Thoracic aorta (tissue), 2 donors: Measurements from ENCODE around the gene ANKS6. TPM values are rescaled to one million over a fixed set of nuclear protein-coding genes. Genes with fewer than 3 reads are reported as not detected.

Experiments
- ATAC-seq: fragments of 150-250 bp; one replicate; pipeline ENCODE4 v1.8.0; 2017; ENCODE audit warnings: low read depth; ENCODE audit not compliant: insufficient number of reproducible peaks, low FRiP score
- DNase-seq: peaks from one replicate; pipeline ENCODE4 v3.0.0-alpha.2; 2020; ENCODE audit warnings: low spot score
- H3K27ac ChIP-seq, 2 donors: fragments of 200-600 bp; sonication (generic); 1 replicate in 1 of 2; 2 replicates in 1 of 2; pipeline ENCODE4 v1.5.1; 2016; ENCODE audit warnings: mild to moderate bottlenecking in 2 of 2, moderate library complexity in 2 of 2
- H3K27me3 ChIP-seq: fragments of 200-600 bp; sonication (generic); replicated peaks from 2 replicates; pipeline ENCODE4 v1.6.0; 2016; ENCODE audit warnings: mild to moderate bottlenecking; ENCODE audit not compliant: insufficient read depth
- H3K36me3 ChIP-seq: fragments of 200-600 bp; sonication (generic); one replicate; pipeline ENCODE4 v1.5.1; 2016
- H3K4me1 ChIP-seq, 2 donors: fragments of 200-600 bp; sonication (generic); 1 replicate in 1 of 2; 2 replicates in 1 of 2; pipeline versions ENCODE4 v1.5.1 to v1.6.0; 2016; ENCODE audit warnings: low read depth in 2 of 2, mild to moderate bottlenecking in 1 of 2; ENCODE audit not compliant: control insufficient read depth in 1 of 2
- H3K4me3 ChIP-seq: fragments of 200-600 bp; sonication (generic); 2 replicates; pipeline ENCODE4 v1.5.1; 2016; ENCODE audit warnings: mild to moderate bottlenecking
- H3K9me3 ChIP-seq: fragments of 200-600 bp; sonication (generic); 2 replicates; pipeline ENCODE4 v1.5.1; 2016
- total RNA-seq, 2 donors: library from RNA; depleted of rRNA; stranded (reverse); fragments of >200 nt; gene quantifications; one replicate each; pipeline versions ENCODE4 v1.1.0 to v1.2.3, GENCODE V29; 2016
- TF ChIP-seq, protein P1 (sequence below): fragments of 200-600 bp; sonication (generic); IDR thresholded peaks from one replicate; pipeline ENCODE4 v1.5.1; 2019; ENCODE audit warnings: antibody characterized with exemption

The ANKS6 gene
- total RNA-seq, 2 donors from 2014 or later, result 35.1 to 45.8 TPM

DNA sequence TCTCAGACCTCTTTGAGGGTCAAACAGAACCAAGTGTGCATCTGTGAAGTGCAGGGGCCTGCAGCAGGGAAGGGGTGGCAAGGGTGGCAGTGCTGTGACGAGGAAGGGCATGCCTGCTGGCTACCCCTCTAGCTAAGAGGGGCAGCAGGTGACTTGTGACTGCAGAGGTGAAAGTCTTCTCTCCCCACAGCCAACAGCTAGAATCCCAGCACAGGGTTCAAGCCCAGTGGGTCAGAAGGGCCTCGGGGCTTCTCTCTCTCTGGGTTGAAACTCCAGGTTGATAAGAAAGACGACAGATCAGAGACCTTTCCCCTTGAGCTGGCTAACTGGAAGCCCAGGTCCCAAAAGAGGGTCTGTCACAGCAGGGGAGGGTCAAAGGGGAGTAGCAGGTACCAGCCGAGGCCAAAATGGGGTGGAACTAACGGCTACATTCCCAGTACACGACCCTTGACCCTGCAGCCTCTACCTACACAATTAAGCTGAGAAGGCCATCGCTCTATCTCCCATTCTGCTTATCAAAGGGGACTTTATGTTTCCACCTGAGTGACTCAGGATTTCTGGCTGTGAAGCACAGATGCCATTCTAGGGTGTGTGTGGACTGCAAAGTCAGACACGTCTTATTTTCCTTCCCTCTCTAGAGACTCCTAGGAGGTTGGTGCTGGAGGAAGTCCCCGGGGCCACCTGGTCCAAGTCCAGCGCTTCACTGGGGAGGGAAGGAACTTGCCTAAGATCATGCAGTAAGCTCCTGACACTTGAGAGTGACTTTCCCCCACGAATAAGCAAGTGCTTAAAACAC is 14.6 kb downstream of the ANKS6 start:
- ATAC-seq (no peak), DNase-seq (no peak)
- TF ChIP-seq, protein P1, sequence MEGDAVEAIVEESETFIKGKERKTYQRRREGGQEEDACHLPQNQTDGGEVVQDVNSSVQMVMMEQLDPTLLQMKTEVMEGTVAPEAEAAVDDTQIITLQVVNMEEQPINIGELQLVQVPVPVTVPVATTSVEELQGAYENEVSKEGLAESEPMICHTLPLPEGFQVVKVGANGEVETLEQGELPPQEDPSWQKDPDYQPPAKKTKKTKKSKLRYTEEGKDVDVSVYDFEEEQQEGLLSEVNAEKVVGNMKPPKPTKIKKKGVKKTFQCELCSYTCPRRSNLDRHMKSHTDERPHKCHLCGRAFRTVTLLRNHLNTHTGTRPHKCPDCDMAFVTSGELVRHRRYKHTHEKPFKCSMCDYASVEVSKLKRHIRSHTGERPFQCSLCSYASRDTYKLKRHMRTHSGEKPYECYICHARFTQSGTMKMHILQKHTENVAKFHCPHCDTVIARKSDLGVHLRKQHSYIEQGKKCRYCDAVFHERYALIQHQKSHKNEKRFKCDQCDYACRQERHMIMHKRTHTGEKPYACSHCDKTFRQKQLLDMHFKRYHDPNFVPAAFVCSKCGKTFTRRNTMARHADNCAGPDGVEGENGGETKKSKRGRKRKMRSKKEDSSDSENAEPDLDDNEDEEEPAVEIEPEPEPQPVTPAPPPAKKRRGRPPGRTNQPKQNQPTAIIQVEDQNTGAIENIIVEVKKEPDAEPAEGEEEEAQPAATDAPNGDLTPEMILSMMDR, result no peak
- no peaks in the 10 kb centered on the region for H3K9me3 ChIP-seq
- no peaks in the 10 kb centered on the region for H3K4me1 ChIP-seq
- H3K27me3 ChIP-seq, result no peaks in the 10 kb centered on the region
- H3K27ac ChIP-seq, result no peak overlapping the region
- H3K4me3 ChIP-seq, result no peak overlapping the region
- H3K36me3 ChIP-seq, result peaks cover 28% of the 10 kb centered on the region

DNA sequence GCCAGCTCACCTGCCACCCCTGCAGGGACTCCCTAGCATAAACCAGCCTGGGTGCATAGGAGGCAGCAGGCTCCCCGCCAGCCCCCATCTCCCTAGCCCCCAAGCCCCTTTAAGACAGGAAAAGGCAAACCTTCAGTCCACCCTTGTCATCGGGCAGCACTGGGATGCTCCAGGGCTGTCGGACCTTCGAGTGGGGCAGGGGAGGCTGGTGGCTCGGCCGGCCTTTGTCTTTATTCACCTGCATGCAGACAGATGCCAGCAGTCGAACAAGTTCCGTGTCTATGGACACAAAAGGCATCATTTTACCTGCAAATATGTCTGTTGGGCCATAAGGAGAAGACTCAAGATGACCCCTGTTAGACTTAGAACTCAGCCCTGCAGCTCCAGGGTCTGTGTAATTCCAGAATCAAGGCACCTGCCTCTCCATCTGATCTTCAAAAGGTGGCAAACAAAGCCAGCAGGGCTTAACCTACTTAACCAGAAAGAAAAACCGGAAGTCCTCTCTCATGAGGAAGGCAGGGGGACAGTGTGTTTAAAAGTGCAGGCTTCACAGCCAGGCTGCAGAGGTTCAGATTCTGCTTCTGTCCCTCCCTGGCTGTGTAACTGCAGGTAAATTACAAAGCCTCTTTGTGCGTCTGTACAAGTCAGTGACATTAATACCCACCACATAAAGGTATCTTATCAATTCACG is 16.2 kb downstream of the ANKS6 start:
- no peak overlapping the region for H3K27ac ChIP-seq
- H3K27me3 ChIP-seq, result no peaks in the 10 kb centered on the region
- no peaks in the 10 kb centered on the region for H3K9me3 ChIP-seq
- DNase-seq (no peak), ATAC-seq (no peak)
- no peaks in the 10 kb centered on the region for H3K4me1 ChIP-seq
- TF ChIP-seq, protein P1, result no peak
- peaks cover 28% of the 10 kb centered on the region for H3K36me3 ChIP-seq
- no peak overlapping the region for H3K4me3 ChIP-seq

DNA sequence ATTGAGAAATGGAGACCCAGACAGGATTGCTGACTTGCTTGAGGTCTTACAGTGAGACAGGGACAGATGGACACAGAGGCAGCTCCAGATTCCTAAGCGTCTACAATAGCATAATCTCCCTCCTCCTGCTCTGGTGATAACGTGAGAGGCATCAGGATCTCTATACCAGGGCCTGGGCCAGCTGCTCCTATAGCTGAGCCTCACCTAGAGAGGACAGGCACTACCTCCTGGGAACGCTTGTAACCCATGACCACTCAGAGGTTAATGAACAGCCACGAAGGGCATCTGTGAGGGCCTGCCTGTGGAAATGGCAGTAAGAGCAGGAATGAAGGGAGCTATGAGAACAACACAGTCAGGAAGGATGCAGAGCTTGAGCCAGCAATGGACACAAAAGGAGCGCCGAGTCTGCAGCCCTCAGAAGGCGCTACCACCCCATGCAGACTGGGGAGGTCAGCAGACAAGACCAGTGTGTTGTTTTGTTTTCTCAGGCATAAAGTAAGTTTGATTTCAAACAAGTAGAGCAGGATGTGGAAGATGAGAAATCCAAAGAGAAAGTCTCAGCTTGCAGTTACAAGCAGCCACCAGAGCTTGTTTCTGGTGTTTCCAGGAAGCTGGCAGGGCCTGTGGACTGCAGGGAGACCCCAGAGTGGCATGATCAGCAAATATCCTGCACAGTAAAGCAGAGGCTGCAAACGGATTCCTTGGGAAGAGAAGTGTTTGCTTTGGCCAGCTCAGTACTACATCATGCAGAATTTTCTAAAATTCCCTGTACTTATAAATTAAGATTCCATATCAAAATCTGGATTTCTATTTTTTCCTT is 17.4 kb downstream of the ANKS6 start:
- ATAC-seq (no peak), DNase-seq (no peak)
- TF ChIP-seq, protein P1, result no peak
- no peaks in the 10 kb centered on the region for H3K9me3 ChIP-seq
- peaks cover 31% of the 10 kb centered on the region for H3K36me3 ChIP-seq
- H3K4me1 ChIP-seq, result no peaks in the 10 kb centered on the region
- no peak overlapping the region for H3K27ac ChIP-seq
- no peaks in the 10 kb centered on the region for H3K27me3 ChIP-seq
- H3K4me3 ChIP-seq, result no peak overlapping the region

DNA sequence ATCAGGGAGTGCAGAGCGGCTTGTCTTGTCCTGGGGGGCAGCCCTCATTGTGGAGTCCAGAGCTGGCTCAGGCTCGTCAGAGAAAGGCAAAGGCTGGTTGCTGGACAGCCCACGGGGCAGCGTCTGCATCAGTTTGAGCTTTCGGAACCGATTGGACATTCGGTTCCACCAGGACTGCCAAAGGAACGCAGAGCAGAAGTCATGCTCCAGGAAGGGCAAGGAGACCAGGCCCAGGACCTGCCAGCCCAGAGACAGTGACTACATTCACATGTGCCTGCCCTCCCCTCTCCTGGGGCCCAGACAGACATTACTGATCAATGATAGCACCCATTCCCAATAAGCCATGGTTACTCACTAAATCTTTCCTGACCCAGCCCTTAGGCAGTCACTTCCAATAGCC is 18.1 kb downstream of the ANKS6 start:
- H3K27ac ChIP-seq, result no peak overlapping the region
- no peaks in the 10 kb centered on the region for H3K9me3 ChIP-seq
- H3K4me1 ChIP-seq, result no peaks in the 10 kb centered on the region
- peaks cover 38% of the 10 kb centered on the region for H3K36me3 ChIP-seq
- no peaks in the 10 kb centered on the region for H3K27me3 ChIP-seq
- TF ChIP-seq, protein P1, result no peak
- no peak overlapping the region for H3K4me3 ChIP-seq
- no peak for ATAC-seq
- no peak for DNase-seq

DNA sequence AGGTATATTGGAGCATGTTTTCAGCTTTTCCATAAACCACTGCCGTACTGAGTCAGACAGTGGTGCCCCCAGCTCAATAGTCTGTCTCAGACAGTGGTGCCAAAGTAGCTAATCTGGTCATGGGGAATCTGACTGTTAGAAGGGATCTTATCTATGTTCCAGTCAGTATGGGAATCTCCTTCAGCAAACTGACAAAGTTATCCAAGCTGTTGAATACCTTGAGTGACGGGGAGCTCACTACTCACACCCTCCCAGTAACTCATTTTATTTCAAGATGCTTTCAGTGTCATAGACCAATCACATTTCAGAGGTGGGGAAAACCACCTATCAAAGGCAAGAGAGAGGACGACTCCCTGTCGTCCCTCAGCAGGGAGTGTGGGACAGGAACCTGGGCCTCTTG is 18.7 kb downstream of the ANKS6 start:
- DNase-seq, result no peak
- no peaks in the 10 kb centered on the region for H3K27me3 ChIP-seq
- H3K36me3 ChIP-seq, result peaks cover 43% of the 10 kb centered on the region
- H3K4me3 ChIP-seq, result no peak overlapping the region
- H3K27ac ChIP-seq, result no peak overlapping the region
- H3K9me3 ChIP-seq, result no peaks in the 10 kb centered on the region
- ATAC-seq, result no peak
- H3K4me1 ChIP-seq, result no peaks in the 10 kb centered on the region
- TF ChIP-seq, protein P1, result no peak
